Trophoblast cell (in vitro differentiated cells and primary cell): ENCODE results near the gene ARID4A.

ENCODE experiments used
- DNase-seq, 2 donors: peaks; one replicate each; pipeline ENCODE4 v3.0.0-alpha.2; 2016
- H2AFZ ChIP-seq: 2 replicates; pipeline ENCODE4 v1.6.1; 2013; ENCODE audit warnings: low read length, moderate library complexity, mild to moderate bottlenecking; ENCODE audit not compliant: insufficient read depth, poor library complexity
- H2AK5ac ChIP-seq: 2 replicates; pipeline ENCODE4 v1.6.1; 2013; ENCODE audit warnings: mild to moderate bottlenecking, low read length
- H2BK120ac ChIP-seq: 2 replicates; pipeline ENCODE4 v1.6.1; 2013; ENCODE audit warnings: low read length, mild to moderate bottlenecking, moderate library complexity; ENCODE audit not compliant: insufficient read depth, poor library complexity
- H2BK12ac ChIP-seq: 2 replicates; pipeline ENCODE4 v1.6.1; 2013; ENCODE audit warnings: mild to moderate bottlenecking, low read length, moderate library complexity
- H2BK5ac ChIP-seq: 2 replicates; pipeline ENCODE4 v1.6.1; 2013; ENCODE audit warnings: low read length, low read depth, moderate library complexity, mild to moderate bottlenecking; ENCODE audit not compliant: poor library complexity
- H3K14ac ChIP-seq: 2 replicates; pipeline ENCODE4 v1.6.1; 2013; ENCODE audit warnings: mild to moderate bottlenecking, low read length
- H3K18ac ChIP-seq: 2 replicates; pipeline ENCODE4 v1.6.1; 2013; ENCODE audit warnings: mild to moderate bottlenecking, low read length
- H3K23ac ChIP-seq: 2 replicates; pipeline ENCODE4 v1.6.1; 2013; ENCODE audit warnings: low read length
- H3K27ac ChIP-seq: 2 replicates; pipeline ENCODE4 v1.5.1; 2013; ENCODE audit warnings: low read depth, mild to moderate bottlenecking, inconsistent platforms, low read length, moderate library complexity
- H3K27me3 ChIP-seq: 2 replicates; pipeline ENCODE4 v1.6.1; 2013; ENCODE audit warnings: inconsistent platforms, mild to moderate bottlenecking, low read length, moderate library complexity; ENCODE audit not compliant: insufficient read depth
- H3K36me3 ChIP-seq, 2 experiments: 1 replicate in 1 of 2; 2 replicates in 1 of 2; pipeline ENCODE4 v1.6.1; 2013; ENCODE audit warnings: low read length in 2 of 2, mild to moderate bottlenecking in 2 of 2, moderate library complexity in 1 of 2; ENCODE audit not compliant: insufficient read depth in 2 of 2, control insufficient read depth in 1 of 2
- H3K4ac ChIP-seq: 2 replicates; pipeline ENCODE4 v1.6.1; 2013; ENCODE audit warnings: low read depth, mild to moderate bottlenecking, low read length, moderate library complexity
- H3K4me1 ChIP-seq, 2 experiments: 1 replicate in 1 of 2; 2 replicates in 1 of 2; pipeline ENCODE4 v1.6.1; 2013; ENCODE audit warnings: low read length in 2 of 2, mild to moderate bottlenecking in 2 of 2, moderate library complexity in 1 of 2; ENCODE audit not compliant: insufficient read depth in 2 of 2, control insufficient read depth in 1 of 2
- H3K4me2 ChIP-seq: 2 replicates; pipeline ENCODE4 v1.6.1; 2013; ENCODE audit warnings: inconsistent platforms, mild to moderate bottlenecking, low read length, moderate library complexity
- H3K4me3 ChIP-seq: 2 replicates; pipeline ENCODE4 v1.5.1; 2013; ENCODE audit warnings: mild to moderate bottlenecking, low read depth, low read length, inconsistent platforms
- H3K79me1 ChIP-seq: one replicate; pipeline ENCODE4 v1.6.1; 2013; ENCODE audit warnings: low read length
- H3K79me2 ChIP-seq: 2 replicates; pipeline ENCODE4 v1.6.1; 2013; ENCODE audit warnings: low read length, mild to moderate bottlenecking; ENCODE audit not compliant: control insufficient read depth, insufficient read depth, poor library complexity
- H3K9ac ChIP-seq: 2 replicates; pipeline ENCODE4 v1.6.1; 2013; ENCODE audit warnings: mild to moderate bottlenecking, low read length
- H3K9me3 ChIP-seq: 2 replicates; pipeline ENCODE4 v1.6.1; 2013; ENCODE audit warnings: low read depth, mild to moderate bottlenecking, control low read depth, inconsistent platforms, low read length; ENCODE audit not compliant: insufficient read depth
- H4K12ac ChIP-seq: 2 replicates; pipeline ENCODE4 v1.6.1; 2013; ENCODE audit warnings: low read depth, mild to moderate bottlenecking, low read length, moderate library complexity
- H4K8ac ChIP-seq: 2 replicates; pipeline ENCODE4 v1.6.1; 2013; ENCODE audit warnings: low read depth, mild to moderate bottlenecking, low read length, moderate library complexity
- H4K91ac ChIP-seq: one replicate; pipeline ENCODE4 v1.6.1; 2013; ENCODE audit warnings: low read depth, mild to moderate bottlenecking, low read length, moderate library complexity
- WGBS: extraction: QIAGEN DNeasy Blood & Tissue Kit; methylation state at CpG from one replicate; pipeline ENCODE4 v1.1.7; 2013; ENCODE audit warnings: missing lambda C conversion rate; ENCODE audit not compliant: insufficient read length, insufficient coverage; ENCODE audit errors: extremely low coverage; 5-methylcytosine and 5-hydroxymethylcytosine counted together

The ARID4A gene

GRCh38 chr14:58401587-58401986, 103.2 kb downstream of the ARID4A start:
- WGBS, result no CpG with 5 or more reads among the region's 3 CpGs

GRCh38 chr14:58408681-58409215, 110.4 kb downstream of the ARID4A start:
- H4K12ac ChIP-seq, result no peak overlapping the region
- no peak overlapping the region for H3K23ac ChIP-seq
- no peak overlapping the region for H3K4me2 ChIP-seq
- H3K79me2 ChIP-seq, result no peaks in the 10 kb centered on the region
- H3K4ac ChIP-seq, result no peak overlapping the region
- no peak overlapping the region for H3K4me3 ChIP-seq
- H2BK120ac ChIP-seq, result no peak overlapping the region
- H3K9me3 ChIP-seq, result no peaks in the 10 kb centered on the region
- H2BK12ac ChIP-seq, result no peak overlapping the region
- H2AK5ac ChIP-seq, result no peak overlapping the region
- H3K27ac ChIP-seq, result no peak overlapping the region
- H3K79me1 ChIP-seq, result no peaks in the 10 kb centered on the region
- no peak overlapping the region for H3K18ac ChIP-seq
- no peak overlapping the region for H2BK5ac ChIP-seq
- no peak overlapping the region for H3K9ac ChIP-seq
- no peak overlapping the region for H4K8ac ChIP-seq
- DNase-seq, result no peak
- H4K91ac ChIP-seq, result no peak overlapping the region
- H3K14ac ChIP-seq, result no peak overlapping the region
- peaks cover 13 to 14% of the 10 kb centered on the region in 2 experiments for H3K36me3 ChIP-seq
- H3K4me1 ChIP-seq, result no peaks in the 10 kb centered on the region
- no peak overlapping the region for H2AFZ ChIP-seq
- WGBS, result no CpG with 5 or more reads among the region's 3 CpGs
- H3K27me3 ChIP-seq, result no peaks in the 10 kb centered on the region

More at GRCh38 chr14:58401587-58401986, 103.2 kb downstream of the ARID4A start:
- H3K23ac ChIP-seq, result no peak overlapping the region
- H3K9me3 ChIP-seq, result no peaks in the 10 kb centered on the region
- no peak overlapping the region for H2AFZ ChIP-seq
- no peak overlapping the region for H3K4me2 ChIP-seq
- no peak overlapping the region for H3K27ac ChIP-seq
- no peak overlapping the region for H4K8ac ChIP-seq
- no peaks in the 10 kb centered on the region for H3K79me2 ChIP-seq
- H4K91ac ChIP-seq, result no peak overlapping the region
- no peaks in the 10 kb centered on the region for H3K4me1 ChIP-seq
- H2AK5ac ChIP-seq, result no peak overlapping the region
- no peaks in the 10 kb centered on the region for H3K27me3 ChIP-seq
- H3K79me1 ChIP-seq, result no peaks in the 10 kb centered on the region
- H3K9ac ChIP-seq, result no peak overlapping the region
- no peak overlapping the region for H2BK120ac ChIP-seq
- H2BK5ac ChIP-seq, result no peak overlapping the region
- H3K14ac ChIP-seq, result no peak overlapping the region
- no peak overlapping the region for H3K4ac ChIP-seq
- no peak overlapping the region for H3K18ac ChIP-seq
- H3K36me3 ChIP-seq, result no peaks in the 10 kb centered on the region
- no peak overlapping the region for H2BK12ac ChIP-seq
- H4K12ac ChIP-seq, result no peak overlapping the region
- H3K4me3 ChIP-seq, result no peak overlapping the region
- DNase-seq, result no peak

GRCh38 chr14:58414845-58415244, 116.5 kb downstream of the ARID4A start:
- no peak overlapping the region for H4K8ac ChIP-seq
- H3K4me2 ChIP-seq, result no peak overlapping the region
- H3K79me2 ChIP-seq, result no peaks in the 10 kb centered on the region
- peaks cover 22 to 23% of the 10 kb centered on the region in 2 experiments for H3K36me3 ChIP-seq
- no peak overlapping the region for H2BK5ac ChIP-seq
- no peak overlapping the region for H4K91ac ChIP-seq
- no peaks in the 10 kb centered on the region for H3K4me1 ChIP-seq
- DNase-seq, result no peak
- H3K27me3 ChIP-seq, result no peaks in the 10 kb centered on the region
- no peak overlapping the region for H3K27ac ChIP-seq
- H3K9ac ChIP-seq, result no peak overlapping the region
- no peak overlapping the region for H2AFZ ChIP-seq
- no peak overlapping the region for H3K4ac ChIP-seq
- WGBS, result no CpG with 5 or more reads among the region's 1 CpG
- H3K23ac ChIP-seq, result no peak overlapping the region
- H2BK120ac ChIP-seq, result no peak overlapping the region
- H2AK5ac ChIP-seq, result no peak overlapping the region
- no peak overlapping the region for H2BK12ac ChIP-seq
- H3K9me3 ChIP-seq, result no peaks in the 10 kb centered on the region
- no peaks in the 10 kb centered on the region for H3K79me1 ChIP-seq
- no peak overlapping the region for H3K18ac ChIP-seq
- H4K12ac ChIP-seq, result no peak overlapping the region
- no peak overlapping the region for H3K4me3 ChIP-seq
- no peak overlapping the region for H3K14ac ChIP-seq

- Histone ChIP-seq H2BK120ac (no peak overlapping the region), H4K12ac (no peak overlapping the region), H3K27me3 (no peaks in the 10 kb centered on the region), H3K4me2 (no peak overlapping the region), H3K79me1 (no peaks in the 10 kb centered on the region), H3K4me1 (no peaks in the 10 kb centered on the region), H3K9ac (no peak overlapping the region), H2BK5ac (no peak overlapping the region), H2BK12ac (no peak overlapping the region), H2AFZ (no peak overlapping the region), H3K14ac (no peak overlapping the region), H3K18ac (no peak overlapping the region), H3K27ac (no peak overlapping the region), H3K79me2 (no peaks in the 10 kb centered on the region), H3K9me3 (no peaks in the 10 kb centered on the region), H3K36me3 (peaks cover 18 to 22% of the 10 kb centered on the region in 2 experiments), H4K91ac (no peak overlapping the region), H4K8ac (no peak overlapping the region), H3K23ac (no peak overlapping the region), H3K4me3 (no peak overlapping the region), H2AK5ac (no peak overlapping the region), H3K4ac (no peak overlapping the region)
- no CpG with 5 or more reads among the region's 10 CpGs for WGBS
- no peak for DNase-seq
Observed at GRCh38 chr14:58415636-58416547, 117.5 kb downstream of the ARID4A start.
